PC-3 (cell line): ENCODE results near the gene DGLUCY.

Experiments
- EZH2 ChIP-seq: fragments of 300-600 bp; sonication (generic); IDR thresholded peaks from one replicate; pipeline ENCODE4 v1.6.1; 2017; ENCODE audit warnings: antibody characterized with exemption, mild to moderate bottlenecking, low read length; ENCODE audit not compliant: unreplicated experiment
- EZH2phosphoT487 ChIP-seq: fragments of 300-600 bp; sonication (generic); IDR thresholded peaks from 2 replicates; pipeline ENCODE4 v1.6.1; 2018; ENCODE audit warnings: mild to moderate bottlenecking, antibody characterized with exemption, low read length, borderline replicate concordance
- TF ChIP-seq, protein P1 (sequence below): fragments of 300-600 bp; sonication (generic); conservative IDR thresholded peaks from 2 replicates; pipeline ENCODE4 v1.5.1; 2017; ENCODE audit warnings: antibody characterized with exemption, low read depth, mild to moderate bottlenecking, low read length

- TF ChIP-seq, protein P1, sequence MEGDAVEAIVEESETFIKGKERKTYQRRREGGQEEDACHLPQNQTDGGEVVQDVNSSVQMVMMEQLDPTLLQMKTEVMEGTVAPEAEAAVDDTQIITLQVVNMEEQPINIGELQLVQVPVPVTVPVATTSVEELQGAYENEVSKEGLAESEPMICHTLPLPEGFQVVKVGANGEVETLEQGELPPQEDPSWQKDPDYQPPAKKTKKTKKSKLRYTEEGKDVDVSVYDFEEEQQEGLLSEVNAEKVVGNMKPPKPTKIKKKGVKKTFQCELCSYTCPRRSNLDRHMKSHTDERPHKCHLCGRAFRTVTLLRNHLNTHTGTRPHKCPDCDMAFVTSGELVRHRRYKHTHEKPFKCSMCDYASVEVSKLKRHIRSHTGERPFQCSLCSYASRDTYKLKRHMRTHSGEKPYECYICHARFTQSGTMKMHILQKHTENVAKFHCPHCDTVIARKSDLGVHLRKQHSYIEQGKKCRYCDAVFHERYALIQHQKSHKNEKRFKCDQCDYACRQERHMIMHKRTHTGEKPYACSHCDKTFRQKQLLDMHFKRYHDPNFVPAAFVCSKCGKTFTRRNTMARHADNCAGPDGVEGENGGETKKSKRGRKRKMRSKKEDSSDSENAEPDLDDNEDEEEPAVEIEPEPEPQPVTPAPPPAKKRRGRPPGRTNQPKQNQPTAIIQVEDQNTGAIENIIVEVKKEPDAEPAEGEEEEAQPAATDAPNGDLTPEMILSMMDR: no peak
- TF ChIP-seq EZH2 (no peak), EZH2phosphoT487 (no peak)
Observed at GRCh38 chr14:91256661-91257060, 142.8 kb downstream of the DGLUCY start.
